Cerebellar cortex (tissue), 1 donor: ENCODE measurements around the gene NUP214.
"Not testable (repeated sequence)": the region's sequence is repeated elsewhere in the genome, so short reads cannot be mapped to it uniquely, and the experiment has no call there.

Experiments used
- DNase-seq: peaks from one replicate; pipeline ENCODE4 v3.0.0-alpha.2; 2015; ENCODE audit warnings: low spot score

Gene NUP214

GRCh38 chr9:131259916-131260597, 134.7 kb downstream of the NUP214 start:
- DNase-seq = no peak

GRCh38 chr9:131260751-131261452, 135.5 kb downstream of the NUP214 start:
- no peak for DNase-seq

- DNase-seq = no peak
These were observed 137.1 kb downstream of the NUP214 start for GRCh38 chr9:131262327-131263032.

GRCh38 chr9:131263033-131263343, 137.6 kb downstream of the NUP214 start:
- DNase-seq = not testable (repeated sequence)

GRCh38 chr9:131263701-131264100, 138.3 kb downstream of the NUP214 start:
- no peak for DNase-seq

GRCh38 chr9:131264231-131264630, 138.8 kb downstream of the NUP214 start:
- no peak for DNase-seq

GRCh38 chr9:131266266-131267229, 141.2 kb downstream of the NUP214 start:
- DNase-seq = no peak

- no peak for DNase-seq
These were observed 145.0 kb downstream of the NUP214 start for GRCh38 chr9:131270171-131271015.

GRCh38 chr9:131271016-131271273, 145.6 kb downstream of the NUP214 start:
- not testable (repeated sequence) for DNase-seq

- no peak for DNase-seq
These were observed 146.1 kb downstream of the NUP214 start for GRCh38 chr9:131271506-131271931.

- no peak for DNase-seq
These were observed 146.8 kb downstream of the NUP214 start for GRCh38 chr9:131272212-131272611.

GRCh38 chr9:131273146-131273855, 147.9 kb downstream of the NUP214 start:
- no peak for DNase-seq

- no peak for DNase-seq
These were observed 148.7 kb downstream of the NUP214 start for GRCh38 chr9:131273856-131274673.

GRCh38 chr9:131274674-131275331, 149.4 kb downstream of the NUP214 start:
- DNase-seq = no peak

- peak; percentile 42 for DNase-seq
These were observed 150.1 kb downstream of the NUP214 start for GRCh38 chr9:131275332-131276093.

GRCh38 chr9:131276094-131276888, 150.9 kb downstream of the NUP214 start, which contains the start of gene FAM78A:
Gene FAM78A (minus strand): TSS chr9:131276510. CDS start chr9:131276179, 331 bp downstream.
- DNase-seq = no peak

- DNase-seq = no peak
These were observed 151.5 kb downstream of the NUP214 start for GRCh38 chr9:131276891-131277286.
